CD4-positive, CD25-positive, alpha-beta regulatory T cell (primary cell): ENCODE results near the gene ZNF445. TPM values are rescaled to one million over a fixed set of nuclear protein-coding genes. Genes with fewer than 3 reads are reported as not detected.
"Not testable (repeated sequence)": the region's sequence is repeated elsewhere in the genome, so short reads cannot be mapped to it uniquely, and the experiment has no call there.

Source experiments
- ATAC-seq, 2 donors: fragments of 150-1000 bp; cut with Tn5 transposase; one replicate each; pipeline ENCODE4 v1.10.0; 2021; ENCODE audit warnings: low read depth in 2 of 2, moderate number of reproducible peaks in 2 of 2, moderate library complexity in 1 of 2
- DNase-seq, 3 donors: peaks; one replicate each; pipeline versions ENCODE4 v3.0.0 to v3.0.0-alpha.2; 2012 to 2022; ENCODE audit warnings: mixed read lengths in 1 of 3
- H3K27ac ChIP-seq: one replicate; pipeline ENCODE4 v1.7.0; 2013; ENCODE audit warnings: mild to moderate bottlenecking, low read length; ENCODE audit not compliant: insufficient read depth, poor library complexity, severe bottlenecking
- H3K27me3 ChIP-seq: one replicate; pipeline ENCODE4 v1.7.0; 2013; ENCODE audit warnings: low read length; ENCODE audit not compliant: control insufficient read depth, insufficient read depth
- H3K36me3 ChIP-seq: one replicate; pipeline ENCODE4 v1.7.0; 2013; ENCODE audit warnings: mild to moderate bottlenecking, low read length, moderate library complexity; ENCODE audit not compliant: control insufficient read depth, insufficient read depth
- H3K4me1 ChIP-seq: 2 replicates; pipeline ENCODE4 v1.7.0; 2013; ENCODE audit warnings: mild to moderate bottlenecking, low read length; ENCODE audit not compliant: insufficient read depth, control insufficient read depth, poor library complexity, severe bottlenecking
- H3K4me3 ChIP-seq: one replicate; pipeline ENCODE4 v1.7.0; 2013; ENCODE audit warnings: low read depth, mild to moderate bottlenecking, low read length, moderate library complexity
- H3K9me3 ChIP-seq, 2 experiments: 1 replicate in 1 of 2; 2 replicates in 1 of 2; pipeline ENCODE4 v1.7.0; 2013; ENCODE audit warnings: low read length in 2 of 2, mild to moderate bottlenecking in 1 of 2, moderate library complexity in 1 of 2; ENCODE audit not compliant: control insufficient read depth in 2 of 2
- H3K27ac Mint-ChIP-seq, 3 donors: one replicate each; pipeline ENCODE4 v1.8.0; 2020 to 2022; ENCODE audit warnings: mild to moderate bottlenecking in 3 of 3, mixed read lengths in 3 of 3, moderate library complexity in 2 of 3
- H3K27me3 Mint-ChIP-seq: one replicate; pipeline ENCODE4 v1.8.0; 2022; ENCODE audit warnings: mild to moderate bottlenecking, mixed read lengths
- H3K36me3 Mint-ChIP-seq: one replicate; pipeline ENCODE4 v1.8.0; 2020; ENCODE audit warnings: mixed read lengths
- H3K4me1 Mint-ChIP-seq, 4 donors: one replicate each; pipeline ENCODE4 v1.8.0; 2020 to 2022; ENCODE audit warnings: mixed read lengths in 4 of 4, mild to moderate bottlenecking in 1 of 4
- H3K4me3 Mint-ChIP-seq, 4 donors: one replicate each; pipeline ENCODE4 v1.8.0; 2020 to 2022; ENCODE audit warnings: mild to moderate bottlenecking in 4 of 4, mixed read lengths in 4 of 4, moderate library complexity in 3 of 4
- H3K9me3 Mint-ChIP-seq, 7 donors: one replicate each; pipeline ENCODE4 v1.8.0; 2020 to 2022; ENCODE audit warnings: mixed read lengths in 7 of 7, mild to moderate bottlenecking in 3 of 7, moderate library complexity in 2 of 7
- polyA plus RNA-seq, 4 donors: library from polyadenylated mRNA; unstranded; fragments of 300-500 nt; fragmentation: Illumina TruSeq; gene quantifications; one replicate each; pipeline ENCODE4 v1.2.3, GENCODE V29; 2021
- total RNA-seq: library from RNA; stranded (reverse); gene quantifications from one replicate; pipeline ENCODE4 v1.2.3, GENCODE V29; 2022

ZNF445 gene
- total and polyA plus RNA-seq, 5 donors from 2014 or later: 0.79 to 14.5 (median 3.8) TPM

GRCh38 chr3:44510000-44510368 lies 32.5 kb upstream of the ZNF445 start:
- H3K27ac Mint-ChIP-seq: peak overlapping the region; percentile 80 to 97 (median 91)
- Histone ChIP-seq H3K4me1 (peaks cover 32% of the 10 kb centered on the region), H3K27me3 (no peaks in the 10 kb centered on the region), H3K27ac (peak overlapping the region; percentile 75), H3K36me3 (no peaks in the 10 kb centered on the region), H3K4me3 (peak overlapping the region; percentile 97), H3K9me3 (peaks cover 3 to 4% of the 10 kb centered on the region in 2 experiments)
- peak overlapping the region; percentile 96 to 99 (median 98) for H3K4me3 Mint-ChIP-seq
- DNase-seq: peak in 1 of 3 donors; percentile 44
- H3K4me1 Mint-ChIP-seq: peaks cover 26 to 52% (median 45%) of the 10 kb centered on the region in 4 donors
- H3K27me3 Mint-ChIP-seq: peaks cover 7% of the 10 kb centered on the region
- ATAC-seq: no peak
- peaks cover 20% of the 10 kb centered on the region for H3K36me3 Mint-ChIP-seq
- peaks cover 0 to 15% (median 1%) of the 10 kb centered on the region in 7 donors for H3K9me3 Mint-ChIP-seq

GRCh38 chr3:44509393-44509921 lies 32.0 kb upstream of the ZNF445 start:
- H3K36me3 Mint-ChIP-seq: peaks cover 21% of the 10 kb centered on the region
- H3K27ac Mint-ChIP-seq: peak overlapping the region; percentile 57 to 97 (median 91)
- peak overlapping the region; percentile 75 for H3K27ac ChIP-seq
- H3K4me1 Mint-ChIP-seq: peaks cover 26 to 52% (median 45%) of the 10 kb centered on the region in 4 donors
- peaks cover 0 to 16% (median 1%) of the 10 kb centered on the region in 7 donors for H3K9me3 Mint-ChIP-seq
- peaks cover 4 to 6% of the 10 kb centered on the region in 2 experiments for H3K9me3 ChIP-seq
- peaks cover 7% of the 10 kb centered on the region for H3K27me3 Mint-ChIP-seq
- peaks cover 32% of the 10 kb centered on the region for H3K4me1 ChIP-seq
- ATAC-seq (no peak), DNase-seq (peak in 1 of 3 donors; percentile 15)
- H3K4me3 Mint-ChIP-seq: peak overlapping the region; percentile 96 to 99 (median 98)
- no peaks in the 10 kb centered on the region for H3K27me3 ChIP-seq
- peak overlapping the region; percentile 97 for H3K4me3 ChIP-seq
- no peaks in the 10 kb centered on the region for H3K36me3 ChIP-seq

- Histone ChIP-seq H3K27me3 (no peaks in the 10 kb centered on the region), H3K4me1 (peaks cover 30% of the 10 kb centered on the region), H3K9me3 (peaks cover 15 to 26% of the 10 kb centered on the region in 2 experiments), H3K27ac (no peak overlapping the region), H3K4me3 (no peak overlapping the region), H3K36me3 (peaks cover 8% of the 10 kb centered on the region)
- peaks cover 7% of the 10 kb centered on the region for H3K27me3 Mint-ChIP-seq
- peak overlapping the region in 3 of 4 donors; percentile 5 to 78 (median 51) for H3K4me3 Mint-ChIP-seq
- H3K36me3 Mint-ChIP-seq: peaks cover 40% of the 10 kb centered on the region
- ATAC-seq (no peak), DNase-seq (no peak)
- peaks cover 26 to 55% (median 46%) of the 10 kb centered on the region in 4 donors for H3K4me1 Mint-ChIP-seq
- H3K27ac Mint-ChIP-seq: peak overlapping the region in 1 of 3 donors; percentile 60
- peaks cover 5 to 22% (median 15%) of the 10 kb centered on the region in 7 donors for H3K9me3 Mint-ChIP-seq
Measured at GRCh38 chr3:44506961-44507360, 29.5 kb upstream of the ZNF445 start.

- Mint-ChIP-seq H3K27me3 (peaks cover 7% of the 10 kb centered on the region), H3K36me3 (peaks cover 44% of the 10 kb centered on the region), H3K4me3 (peak overlapping the region in 3 of 4 donors; percentile 5 to 78 (median 48)), H3K4me1 (peaks cover 26 to 51% (median 42%) of the 10 kb centered on the region in 4 donors), H3K9me3 (peaks cover 5 to 25% (median 15%) of the 10 kb centered on the region in 7 donors), H3K27ac (peak overlapping the region in 1 of 3 donors; percentile 60)
- H3K36me3 ChIP-seq: peaks cover 12% of the 10 kb centered on the region
- H3K4me1 ChIP-seq: peaks cover 26% of the 10 kb centered on the region
- no peak overlapping the region for H3K4me3 ChIP-seq
- no peak for DNase-seq
- H3K9me3 ChIP-seq: peaks cover 19 to 30% of the 10 kb centered on the region in 2 experiments
- no peaks in the 10 kb centered on the region for H3K27me3 ChIP-seq
- no peak for ATAC-seq
- no peak overlapping the region for H3K27ac ChIP-seq
Measured at GRCh38 chr3:44506556-44506955, 29.1 kb upstream of the ZNF445 start.

- H3K27me3 ChIP-seq: no peaks in the 10 kb centered on the region
- DNase-seq (no peak), ATAC-seq (no peak)
- no peaks in the 10 kb centered on the region for H3K27me3 Mint-ChIP-seq
- peaks cover 38 to 50% of the 10 kb centered on the region in 2 experiments for H3K9me3 ChIP-seq
- H3K4me3 ChIP-seq: no peak overlapping the region
- H3K27ac Mint-ChIP-seq: no peak overlapping the region
- peaks cover 12% of the 10 kb centered on the region for H3K4me1 ChIP-seq
- H3K27ac ChIP-seq: no peak overlapping the region
- H3K36me3 Mint-ChIP-seq: peaks cover 61% of the 10 kb centered on the region
- H3K4me1 Mint-ChIP-seq: peaks cover 21 to 36% (median 31%) of the 10 kb centered on the region in 4 donors
- no peak overlapping the region for H3K4me3 Mint-ChIP-seq
- H3K9me3 Mint-ChIP-seq: peaks cover 6 to 43% (median 24%) of the 10 kb centered on the region in 7 donors
- peaks cover 31% of the 10 kb centered on the region for H3K36me3 ChIP-seq
Measured at GRCh38 chr3:44504566-44504965, 27.1 kb upstream of the ZNF445 start.

- H3K4me3 Mint-ChIP-seq, H3K27ac ChIP-seq, DNase-seq, H3K27me3 ChIP-seq, H3K27ac Mint-ChIP-seq, ATAC-seq, H3K4me1 ChIP-seq, H3K4me3 ChIP-seq, H3K27me3 Mint-ChIP-seq: not testable (repeated sequence)
- H3K4me1 Mint-ChIP-seq: peaks cover 15 to 30% (median 19%) of the 10 kb centered on the region in 4 donors
- peaks cover 42% of the 10 kb centered on the region for H3K36me3 ChIP-seq
- peaks cover 50 to 64% of the 10 kb centered on the region in 2 experiments for H3K9me3 ChIP-seq
- H3K9me3 Mint-ChIP-seq: peaks cover 9 to 54% (median 29%) of the 10 kb centered on the region in 7 donors
- H3K36me3 Mint-ChIP-seq: peaks cover 71% of the 10 kb centered on the region
Measured at GRCh38 chr3:44503178-44503577, 25.7 kb upstream of the ZNF445 start.

- DNase-seq (no peak), ATAC-seq (no peak)
- H3K27me3 ChIP-seq: no peaks in the 10 kb centered on the region
- Mint-ChIP-seq H3K4me1 (peaks cover 14 to 21% (median 15%) of the 10 kb centered on the region in 4 donors), H3K36me3 (peaks cover 77% of the 10 kb centered on the region), H3K27ac (no peak overlapping the region), H3K4me3 (no peak overlapping the region), H3K9me3 (peaks cover 9 to 63% (median 33%) of the 10 kb centered on the region in 7 donors), H3K27me3 (no peaks in the 10 kb centered on the region)
- no peak overlapping the region for H3K27ac ChIP-seq
- peaks cover 58 to 75% of the 10 kb centered on the region in 2 experiments for H3K9me3 ChIP-seq
- peaks cover 42% of the 10 kb centered on the region for H3K36me3 ChIP-seq
- no peak overlapping the region for H3K4me3 ChIP-seq
- H3K4me1 ChIP-seq: no peaks in the 10 kb centered on the region
Measured at GRCh38 chr3:44501971-44502370, 24.5 kb upstream of the ZNF445 start.

- not testable (repeated sequence) for H3K4me3 ChIP-seq, H3K27me3 ChIP-seq, H3K27me3 Mint-ChIP-seq, H3K27ac ChIP-seq, H3K4me3 Mint-ChIP-seq, ATAC-seq, DNase-seq, H3K27ac Mint-ChIP-seq, H3K4me1 ChIP-seq
- peaks cover 64 to 91% of the 10 kb centered on the region in 2 experiments for H3K9me3 ChIP-seq
- H3K36me3 ChIP-seq: peaks cover 42% of the 10 kb centered on the region
- peaks cover 0 to 77% (median 42%) of the 10 kb centered on the region in 7 donors for H3K9me3 Mint-ChIP-seq
- H3K4me1 Mint-ChIP-seq: peaks cover 0 to 10% (median 5%) of the 10 kb centered on the region in 4 donors
- H3K36me3 Mint-ChIP-seq: peaks cover 69% of the 10 kb centered on the region
Measured at GRCh38 chr3:44499899-44500168, 22.4 kb upstream of the ZNF445 start.
